Gastrocnemius medialis (tissue), 4 donors: ENCODE data around the gene SETD1B. TPM values are rescaled to one million over a fixed set of nuclear protein-coding genes. Genes with fewer than 3 reads are reported as not detected.
"Not testable (repeated sequence)": the region's sequence is repeated elsewhere in the genome, so short reads cannot be mapped to it uniquely, and the experiment has no call there.

ENCODE experiments used
- ATAC-seq, 2 donors: fragments of 150-250 bp; one replicate each; pipeline ENCODE4 v1.9.1; 2016
- DNase-seq, 2 donors: peaks; one replicate each; pipeline ENCODE4 v3.0.0-alpha.2; 2019
- H3K27ac ChIP-seq, 4 donors: fragments of 200-600 bp; sonication (generic); 1 replicate in 1 of 4; 2 replicates in 3 of 4; pipeline ENCODE4 v1.5.1; 2016 to 2018; ENCODE audit warnings: mild to moderate bottlenecking in 2 of 4, moderate library complexity in 1 of 4
- H3K27me3 ChIP-seq, 3 donors: fragments of 200-600 bp; sonication (generic) in 2 of 3; 1 replicate in 1 of 3; 2 replicates in 2 of 3; pipeline versions ENCODE4 v1.5.1 to v1.6.0; 2016 to 2019; ENCODE audit warnings: mild to moderate bottlenecking in 1 of 3, moderate library complexity in 1 of 3
- H3K36me3 ChIP-seq, 2 donors: fragments of 200-600 bp; sonication (generic) in 1 of 2; one replicate each; pipeline ENCODE4 v1.5.1; 2017 to 2018
- H3K4me1 ChIP-seq, 2 donors: fragments of 200-600 bp; sonication (generic) in 1 of 2; one replicate each; pipeline ENCODE4 v1.5.1; 2016 to 2017; ENCODE audit warnings: mild to moderate bottlenecking in 2 of 2
- H3K4me3 ChIP-seq, 4 donors: fragments of 200-600 bp; sonication (generic) in 3 of 4; 1 replicate in 1 of 4; 2 replicates in 3 of 4; pipeline ENCODE4 v1.5.1; 2016 to 2019; ENCODE audit warnings: mild to moderate bottlenecking in 2 of 4
- H3K9me3 ChIP-seq, 3 donors: fragments of 200-600 bp; sonication (generic) in 2 of 3; 1 replicate in 1 of 3; 2 replicates in 2 of 3; pipeline ENCODE4 v1.5.1; 2016 to 2019
- POLR2A ChIP-seq, 2 donors: fragments of 450-650 bp; IDR thresholded peaks; one replicate each; pipeline ENCODE4 v1.6.1; 2017; ENCODE audit warnings: antibody characterized with exemption in 2 of 2, mild to moderate bottlenecking in 2 of 2, moderate library complexity in 2 of 2
- in situ Hi-C, 4 donors: fragments of 200-750 bp; cut with MboI; loops; one replicate each; pipeline versions ENCODE4 v1.15.0 to v1.8.0; 2017; ENCODE audit warnings: low sequenced_read_pairs in 4 of 4
- intact Hi-C: fragments of 100-400 bp; cut with DNase I; formaldehyde crosslinking; loops from one replicate; pipeline ENCODE4 v1.15.1; 2023; ENCODE audit warnings: low total_unique reads
- total RNA-seq, 4 donors: library from RNA; depleted of rRNA; stranded (reverse); fragments of >200 nt; gene quantifications; one replicate each; pipeline versions ENCODE4 v1.1.0 to v1.2.3, GENCODE V29; 2016
- TF ChIP-seq, protein P1 (sequence below), 5 experiments: fragments of 450-650 bp in 3 of 5; fragments of 200-600 bp in 2 of 5; sonication (generic) in 2 of 5; IDR thresholded peaks in 4 of 5; conservative IDR thresholded peaks in 1 of 5; 1 replicate in 4 of 5; 2 replicates in 1 of 5; pipeline ENCODE4 v1.5.1; 2016 to 2019; ENCODE audit warnings: antibody characterized with exemption in 5 of 5, mild to moderate bottlenecking in 3 of 5, moderate library complexity in 3 of 5

Gene SETD1B
- total RNA-seq, result 1 to 10 TPM; 2.2 to 9.3 (median 6.2) TPM

DNA sequence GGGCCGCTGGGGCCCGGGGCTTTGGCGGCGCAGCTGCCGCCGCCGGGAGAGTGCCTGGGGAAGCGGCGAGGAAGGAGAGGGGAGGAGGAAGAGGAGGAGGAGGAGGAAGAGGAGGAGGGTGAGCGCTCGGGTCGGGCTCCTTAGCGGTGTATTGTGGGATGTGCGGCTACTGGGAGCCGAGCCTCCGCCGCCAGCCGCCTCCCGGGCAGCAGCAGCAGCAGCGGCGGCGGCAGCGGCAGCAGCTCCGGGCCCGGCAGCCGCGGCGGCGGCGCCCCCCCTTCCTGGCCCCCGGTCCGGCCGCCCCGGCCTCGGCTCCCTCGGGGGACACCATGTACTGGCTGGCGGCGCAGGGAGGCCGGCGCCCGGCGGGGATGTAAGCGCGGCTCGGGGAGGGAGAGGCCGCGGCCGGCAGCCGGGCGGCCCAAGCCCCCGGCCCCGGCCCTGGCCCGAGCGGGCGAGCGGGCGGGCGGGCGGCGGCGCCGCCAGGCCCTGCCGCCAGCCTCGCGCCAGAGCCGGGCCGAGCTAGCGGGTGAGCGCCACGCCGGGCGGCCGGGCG is at the start of gene SETD1B:
TSS of gene SETD1B (plus strand) at position 149 of the 556 bp plus-strand sequence. CDS start 729 bp downstream, outside the sequence.
- peaks cover 0 to 15% of the 10 kb centered on the region in 2 donors for H3K36me3 ChIP-seq
- peaks cover 30 to 31% of the 10 kb centered on the region in 2 donors for H3K4me1 ChIP-seq
- peak in 1 of 2 donors; percentile 67 for TF ChIP-seq POLR2A (IDR thresholded peaks at IDR 0.05)
- TF ChIP-seq, protein P1, sequence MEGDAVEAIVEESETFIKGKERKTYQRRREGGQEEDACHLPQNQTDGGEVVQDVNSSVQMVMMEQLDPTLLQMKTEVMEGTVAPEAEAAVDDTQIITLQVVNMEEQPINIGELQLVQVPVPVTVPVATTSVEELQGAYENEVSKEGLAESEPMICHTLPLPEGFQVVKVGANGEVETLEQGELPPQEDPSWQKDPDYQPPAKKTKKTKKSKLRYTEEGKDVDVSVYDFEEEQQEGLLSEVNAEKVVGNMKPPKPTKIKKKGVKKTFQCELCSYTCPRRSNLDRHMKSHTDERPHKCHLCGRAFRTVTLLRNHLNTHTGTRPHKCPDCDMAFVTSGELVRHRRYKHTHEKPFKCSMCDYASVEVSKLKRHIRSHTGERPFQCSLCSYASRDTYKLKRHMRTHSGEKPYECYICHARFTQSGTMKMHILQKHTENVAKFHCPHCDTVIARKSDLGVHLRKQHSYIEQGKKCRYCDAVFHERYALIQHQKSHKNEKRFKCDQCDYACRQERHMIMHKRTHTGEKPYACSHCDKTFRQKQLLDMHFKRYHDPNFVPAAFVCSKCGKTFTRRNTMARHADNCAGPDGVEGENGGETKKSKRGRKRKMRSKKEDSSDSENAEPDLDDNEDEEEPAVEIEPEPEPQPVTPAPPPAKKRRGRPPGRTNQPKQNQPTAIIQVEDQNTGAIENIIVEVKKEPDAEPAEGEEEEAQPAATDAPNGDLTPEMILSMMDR (IDR thresholded peaks at IDR 0.05 in 4 of 5, conservative IDR thresholded peaks at IDR 0.05 in 1 of 5), result no peak
- in situ Hi-C loops (no loop called here), intact Hi-C loops (no loop called here)
- peak within 1 kb of the TSS; percentile 75 to 86 (median 78) for H3K4me3 ChIP-seq
- ATAC-seq (peak; percentile 13 to 15), DNase-seq (peak in 1 of 2 donors; percentile 68)
- no peaks in the 10 kb centered on the region for H3K27me3 ChIP-seq
- peak within 1 kb of the TSS; percentile 97 to 100 (median 99) for H3K27ac ChIP-seq
- no peaks in the 10 kb centered on the region for H3K9me3 ChIP-seq

DNA sequence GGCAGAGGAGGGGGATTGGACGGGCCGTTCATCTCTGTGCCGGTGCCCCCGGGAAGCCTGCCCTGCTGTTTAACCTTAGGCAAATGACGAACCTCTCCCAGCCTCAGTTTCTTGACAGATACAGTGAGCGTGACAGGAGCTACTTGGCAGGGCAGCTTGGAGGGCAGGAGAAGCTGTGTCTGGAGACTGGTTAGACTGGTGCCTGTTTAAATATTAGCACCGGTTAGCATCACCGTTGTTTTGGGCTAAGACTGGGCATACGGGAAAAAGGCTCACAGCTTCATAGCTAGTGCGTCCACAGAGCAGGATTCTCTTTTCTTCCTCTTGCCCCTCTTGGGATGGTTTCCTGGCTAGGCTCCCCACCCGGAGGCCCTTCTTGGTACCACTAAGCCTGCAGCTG is 49.0 kb upstream of the SETD1B start:
- Histone ChIP-seq H3K27me3 (no peaks in the 10 kb centered on the region), H3K27ac (peak overlapping the region in 1 of 4 donors; percentile 55), H3K9me3 (no peaks in the 10 kb centered on the region), H3K4me1 (peaks cover 19% of the 10 kb centered on the region in 2 donors), H3K4me3 (no peak overlapping the region), H3K36me3 (peaks cover 0 to 10% of the 10 kb centered on the region in 2 donors)
- no peak for DNase-seq
- in situ Hi-C loops (no loop called here), intact Hi-C loops (loop anchor here (1.0 kb wide), 1 partner anchor 14 kb away; no protein-coding TSS in a partner anchor)
- no peak for TF ChIP-seq POLR2A (IDR thresholded peaks at IDR 0.05)
- TF ChIP-seq, protein P1 (IDR thresholded peaks at IDR 0.05 in 4 of 5, conservative IDR thresholded peaks at IDR 0.05 in 1 of 5), result no peak
- no peak for ATAC-seq

DNA sequence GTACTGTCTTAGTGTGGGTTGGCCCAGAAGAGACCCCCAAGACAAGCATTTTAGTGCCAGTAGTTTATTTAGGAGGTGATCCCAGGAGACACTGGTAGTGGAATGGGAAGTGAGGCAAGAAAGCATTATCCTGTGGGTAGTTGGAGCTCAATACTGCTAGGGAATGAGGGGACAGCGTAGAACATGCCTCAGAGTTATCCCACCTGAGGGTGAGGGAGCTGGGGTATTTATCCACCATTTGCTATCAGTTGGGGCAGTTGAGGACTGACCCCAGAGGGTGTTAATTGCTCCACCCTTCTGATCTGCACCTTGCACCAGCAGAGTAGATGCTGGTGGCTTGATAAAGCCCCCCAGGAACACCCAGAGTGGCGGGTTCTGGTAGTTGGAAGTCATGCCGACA is 48.2 kb upstream of the SETD1B start:
- in situ Hi-C loops, result no loop called here
- ATAC-seq (no peak), DNase-seq (no peak)
- peaks cover 19% of the 10 kb centered on the region in 2 donors for H3K4me1 ChIP-seq
- peaks cover 0 to 10% of the 10 kb centered on the region in 2 donors for H3K36me3 ChIP-seq
- H3K27ac ChIP-seq, result no peak overlapping the region
- no peak overlapping the region for H3K4me3 ChIP-seq
- TF ChIP-seq, protein P1 (IDR thresholded peaks at IDR 0.05 in 4 of 5, conservative IDR thresholded peaks at IDR 0.05 in 1 of 5), result no peak
- no peak for TF ChIP-seq POLR2A (IDR thresholded peaks at IDR 0.05)
- no peaks in the 10 kb centered on the region for H3K27me3 ChIP-seq
- intact Hi-C loops, result loop anchor here (1.0 kb wide), 1 partner anchor 14 kb away; no protein-coding TSS in a partner anchor
- H3K9me3 ChIP-seq, result no peaks in the 10 kb centered on the region

DNA sequence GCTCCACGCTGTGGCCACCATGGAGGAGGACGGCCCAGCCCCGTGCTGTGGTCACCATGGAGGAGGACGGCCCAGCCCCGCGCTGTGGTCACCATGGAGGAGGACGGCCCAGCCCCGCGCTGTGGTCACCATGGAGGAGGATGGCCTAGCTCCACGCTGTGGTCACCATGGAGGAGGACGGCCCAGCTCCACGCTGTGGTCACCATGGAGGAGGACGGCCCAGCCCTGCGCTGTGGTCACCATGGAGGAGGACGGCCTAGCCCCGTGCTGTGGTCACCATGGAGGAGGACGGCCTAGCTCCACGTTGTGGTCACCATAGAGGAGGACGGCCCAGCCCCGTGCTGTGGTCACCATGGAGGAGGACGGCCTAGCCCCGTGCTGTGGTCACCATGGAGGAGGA is 45.3 kb upstream of the SETD1B start:
- H3K36me3 ChIP-seq, H3K27ac ChIP-seq, H3K9me3 ChIP-seq, ATAC-seq, H3K4me3 ChIP-seq, in situ Hi-C loops, DNase-seq, intact Hi-C loops, H3K27me3 ChIP-seq: not testable (repeated sequence)
- H3K4me1 ChIP-seq, result peaks cover 25 to 26% of the 10 kb centered on the region in 2 donors

DNA sequence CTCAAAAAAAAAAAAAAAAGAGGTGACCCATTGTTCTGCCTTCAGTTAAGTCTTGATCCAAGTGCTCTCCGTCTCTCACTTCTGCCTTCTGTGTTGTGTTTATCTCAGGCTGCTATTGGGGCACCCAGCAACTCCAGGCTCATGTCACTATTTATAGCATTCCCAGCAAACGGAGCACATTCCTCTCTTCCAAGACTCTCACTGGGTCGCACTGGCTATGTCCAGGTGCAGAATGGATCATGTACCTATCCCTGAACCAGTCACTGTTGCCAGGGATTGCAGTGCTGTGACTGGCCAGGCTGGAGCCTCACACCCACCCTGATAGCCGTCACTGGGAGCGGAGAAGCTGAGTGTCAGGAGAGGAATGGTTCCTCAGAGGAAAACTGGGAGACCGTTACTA is 41.5 kb upstream of the SETD1B start:
- no peak for DNase-seq
- Histone ChIP-seq H3K27ac (peak overlapping the region; percentile 31 to 72 (median 54)), H3K4me3 (no peak overlapping the region), H3K9me3 (no peaks in the 10 kb centered on the region), H3K4me1 (peaks cover 16 to 17% of the 10 kb centered on the region in 2 donors), H3K27me3 (no peaks in the 10 kb centered on the region), H3K36me3 (no peaks in the 10 kb centered on the region)
- TF ChIP-seq, protein P1 (IDR thresholded peaks at IDR 0.05 in 4 of 5, conservative IDR thresholded peaks at IDR 0.05 in 1 of 5), result no peak
- TF ChIP-seq POLR2A (IDR thresholded peaks at IDR 0.05), result no peak
- peak; percentile 58 to 78 for ATAC-seq
- intact Hi-C loops, result no loop called here
- in situ Hi-C loops, result loop anchor here in 1 of 4 donors (10.0 kb wide), 1 partner anchor 57 kb away; no protein-coding TSS in a partner anchor
